Large intestine (tissue), 3 donors: ENCODE results near the gene DGKG. TPM values are rescaled to one million over a fixed set of nuclear protein-coding genes. Genes with fewer than 3 reads are reported as not detected.

Experiments used
- DNase-seq, 2 donors: peaks; one replicate each; pipeline versions ENCODE4 v3.0.0 to v3.0.0-alpha.2; 2013
- H3K27ac ChIP-seq: one replicate; pipeline ENCODE4 v1.5.1; 2013; ENCODE audit warnings: low read length
- H3K27me3 ChIP-seq: 2 replicates; pipeline ENCODE4 v1.6.1; 2013; ENCODE audit warnings: low read length; ENCODE audit not compliant: control insufficient read depth, insufficient read depth
- H3K36me3 ChIP-seq: 2 replicates; pipeline ENCODE4 v1.6.1; 2013; ENCODE audit warnings: low read length; ENCODE audit not compliant: control insufficient read depth, insufficient read depth
- H3K4me1 ChIP-seq: one replicate; pipeline ENCODE4 v1.6.1; 2013; ENCODE audit warnings: low read length; ENCODE audit not compliant: control insufficient read depth, insufficient read depth
- H3K4me3 ChIP-seq: one replicate; pipeline ENCODE4 v1.5.1; 2013; ENCODE audit warnings: low read length
- H3K9me3 ChIP-seq: one replicate; pipeline ENCODE4 v1.6.1; 2013; ENCODE audit warnings: mild to moderate bottlenecking, low read depth, low read length, moderate library complexity; ENCODE audit not compliant: control insufficient read depth
- WGBS: methylation state at CpG from one replicate; pipeline ENCODE4 v1.1.5; 2013; ENCODE audit warnings: low lambda C conversion rate; ENCODE audit not compliant: insufficient coverage; 5-methylcytosine and 5-hydroxymethylcytosine counted together
- polyA plus RNA-seq: library from polyadenylated mRNA; unstranded; fragments of 120-200 nt; gene quantifications from one replicate; pipeline ENCODE4 v1.2.1, GENCODE V29; 2013

DGKG gene
- polyA plus RNA-seq, 1 donor: 4.8 TPM

DNA sequence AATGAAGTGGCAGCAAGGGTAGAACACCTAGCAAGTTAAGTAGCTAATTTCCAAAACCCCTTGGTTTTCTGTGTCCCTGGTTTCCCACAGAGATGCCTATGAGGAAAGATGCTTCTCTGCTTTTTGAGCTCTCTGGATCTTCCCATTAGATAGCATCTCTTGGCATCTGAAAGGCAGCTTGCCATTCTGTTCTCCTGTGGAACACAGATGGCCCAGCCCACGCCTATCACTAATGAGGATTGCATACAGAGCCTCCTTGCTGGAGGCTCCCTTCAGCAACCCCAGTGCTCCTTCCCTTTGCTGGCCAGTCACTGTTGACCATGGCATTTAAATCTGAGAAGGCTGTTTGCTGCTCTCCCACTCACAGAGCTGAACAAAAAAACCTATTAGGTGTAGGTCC lies 218.8 kb downstream of the DGKG start:
- WGBS: no CpG with 5 or more reads among the region's 1 CpG

DNA sequence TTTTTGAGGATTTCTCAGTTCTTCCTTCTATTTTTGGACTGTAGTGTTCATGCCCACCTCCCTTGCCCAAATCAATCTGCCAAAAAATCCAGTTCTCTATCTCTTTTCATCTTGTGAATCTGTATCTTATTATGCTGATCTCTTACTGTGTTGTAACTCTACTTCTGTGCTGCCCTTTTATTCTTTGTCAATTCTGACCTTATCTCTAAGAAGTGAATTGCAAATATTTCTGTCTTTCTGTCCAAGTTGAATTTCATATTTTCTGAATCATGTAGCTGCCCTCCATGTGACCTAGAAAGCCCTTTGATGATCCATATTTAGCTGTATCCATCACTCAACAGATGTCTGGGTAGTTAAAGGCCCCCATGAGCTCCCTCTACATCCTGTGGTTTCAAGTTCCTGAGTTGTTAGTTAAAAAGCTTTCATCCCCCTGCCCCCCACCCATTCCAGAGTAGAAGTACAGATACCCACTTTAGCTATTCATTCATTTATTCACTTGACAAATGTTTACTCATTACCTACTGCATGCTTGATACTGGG lies 219.6 kb downstream of the DGKG start:
- Histone ChIP-seq H3K4me1 (no peaks in the 10 kb centered on the region), H3K36me3 (no peaks in the 10 kb centered on the region), H3K27me3 (peaks cover 3% of the 10 kb centered on the region), H3K9me3 (no peaks in the 10 kb centered on the region), H3K4me3 (no peak overlapping the region), H3K27ac (no peak overlapping the region)
- DNase-seq: no peak

More for the DNA sequence above, 218.8 kb downstream of the DGKG start:
- no peaks in the 10 kb centered on the region for H3K36me3 ChIP-seq
- no peak overlapping the region for H3K4me3 ChIP-seq
- DNase-seq: no peak
- H3K27ac ChIP-seq: no peak overlapping the region
- H3K4me1 ChIP-seq: no peaks in the 10 kb centered on the region
- no peaks in the 10 kb centered on the region for H3K9me3 ChIP-seq
- H3K27me3 ChIP-seq: peaks cover 3% of the 10 kb centered on the region

DNA sequence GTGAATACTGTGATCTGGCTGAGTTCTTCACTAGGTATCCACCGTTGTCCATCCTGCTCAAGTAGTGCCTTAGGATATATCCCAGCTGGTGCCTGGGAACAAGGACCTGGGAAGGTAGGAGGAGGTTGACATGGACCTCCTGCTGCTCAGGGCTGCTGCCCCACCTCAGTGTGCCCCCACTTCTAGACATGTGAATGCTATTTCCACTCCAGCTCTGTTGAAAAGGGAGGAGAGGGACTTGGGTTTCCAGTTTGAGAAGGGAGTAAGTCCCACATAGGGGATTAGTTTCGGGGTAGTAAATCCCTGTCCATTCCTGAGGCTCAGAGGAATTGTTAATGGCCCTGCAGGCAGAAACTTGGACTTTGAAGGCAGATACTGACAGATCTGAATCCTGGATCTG lies 220.2 kb downstream of the DGKG start:
- WGBS: no CpG with 5 or more reads among the region's 2 CpGs
- peaks cover 3% of the 10 kb centered on the region for H3K27me3 ChIP-seq
- H3K4me1 ChIP-seq: no peaks in the 10 kb centered on the region
- no peak for DNase-seq
- no peaks in the 10 kb centered on the region for H3K9me3 ChIP-seq
- no peak overlapping the region for H3K27ac ChIP-seq
- no peaks in the 10 kb centered on the region for H3K36me3 ChIP-seq
- no peak overlapping the region for H3K4me3 ChIP-seq

DNA sequence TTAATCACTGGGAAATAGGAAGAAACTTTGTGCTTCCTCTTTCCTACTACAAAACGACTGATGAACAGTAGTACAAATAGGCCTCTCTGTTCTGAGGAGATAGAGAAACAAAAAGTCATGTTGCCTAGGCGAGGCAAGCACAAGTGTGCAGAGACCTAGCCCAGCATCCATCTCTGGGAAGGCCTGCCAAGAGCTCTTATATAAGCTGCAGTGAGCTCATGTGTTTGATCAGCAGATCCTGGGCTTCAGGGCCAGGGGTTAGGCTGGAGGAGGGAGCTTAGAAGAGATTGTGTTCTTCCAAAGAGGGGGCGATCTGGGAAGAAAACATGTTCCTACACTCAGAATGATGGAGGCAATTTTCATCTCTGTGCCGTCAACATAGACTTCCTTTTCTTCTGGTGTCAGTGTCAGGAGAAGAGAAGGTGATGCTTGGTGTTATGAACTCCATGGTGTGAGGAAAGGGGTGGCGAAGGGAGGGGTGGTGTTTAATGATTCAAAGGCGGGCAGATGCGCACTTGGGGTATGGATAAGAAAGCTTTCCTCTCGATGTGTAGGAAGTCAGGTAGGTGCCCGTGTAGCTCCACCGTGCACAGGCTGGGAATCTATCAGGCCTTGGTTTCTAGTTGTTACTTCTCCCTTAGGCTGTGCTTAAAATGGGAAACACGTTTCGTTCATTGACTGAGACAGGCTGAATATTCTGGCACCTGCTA lies 223.6 kb downstream of the DGKG start:
- no CpG with 5 or more reads among the region's 12 CpGs for WGBS
- Histone ChIP-seq H3K9me3 (no peaks in the 10 kb centered on the region), H3K4me1 (no peaks in the 10 kb centered on the region), H3K36me3 (no peaks in the 10 kb centered on the region), H3K27ac (no peak overlapping the region), H3K4me3 (no peak overlapping the region), H3K27me3 (peaks cover 3% of the 10 kb centered on the region)
- no peak for DNase-seq

DNA sequence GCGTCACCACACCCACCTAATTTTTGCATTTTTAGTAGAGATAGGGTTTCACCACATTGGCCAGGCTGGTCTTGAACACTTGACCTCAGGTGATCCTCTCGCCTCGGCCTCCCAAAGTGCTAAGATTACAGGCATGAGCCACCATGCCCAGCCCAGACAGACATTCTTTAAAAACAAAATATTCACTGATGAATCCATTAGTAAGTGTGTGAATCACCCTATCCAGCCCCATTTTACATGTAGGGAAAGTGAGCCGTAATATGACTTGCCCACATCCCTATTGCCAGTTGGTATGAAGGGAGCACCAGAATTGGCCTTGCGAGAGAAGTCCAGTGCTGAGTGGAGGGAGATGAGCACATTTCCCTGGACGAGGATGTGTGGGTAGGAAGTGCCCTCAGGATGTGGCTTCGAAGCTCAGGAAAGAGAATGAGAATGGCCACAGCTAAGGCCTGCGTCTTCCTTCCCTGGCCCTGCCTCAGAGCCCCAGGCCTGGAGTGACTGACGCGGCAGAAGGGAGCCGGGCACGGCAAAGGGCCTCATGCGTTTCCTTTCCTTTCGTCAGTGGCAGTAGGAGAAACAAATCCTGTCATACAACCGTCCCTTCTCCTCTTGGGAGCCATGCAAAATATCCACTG lies 224.9 kb downstream of the DGKG start:
- H3K9me3 ChIP-seq: no peaks in the 10 kb centered on the region
- no peaks in the 10 kb centered on the region for H3K36me3 ChIP-seq
- DNase-seq: no peak
- no peaks in the 10 kb centered on the region for H3K4me1 ChIP-seq
- H3K4me3 ChIP-seq: no peak overlapping the region
- WGBS: no CpG with 5 or more reads among the region's 15 CpGs
- H3K27me3 ChIP-seq: no peaks in the 10 kb centered on the region
- no peak overlapping the region for H3K27ac ChIP-seq

DNA sequence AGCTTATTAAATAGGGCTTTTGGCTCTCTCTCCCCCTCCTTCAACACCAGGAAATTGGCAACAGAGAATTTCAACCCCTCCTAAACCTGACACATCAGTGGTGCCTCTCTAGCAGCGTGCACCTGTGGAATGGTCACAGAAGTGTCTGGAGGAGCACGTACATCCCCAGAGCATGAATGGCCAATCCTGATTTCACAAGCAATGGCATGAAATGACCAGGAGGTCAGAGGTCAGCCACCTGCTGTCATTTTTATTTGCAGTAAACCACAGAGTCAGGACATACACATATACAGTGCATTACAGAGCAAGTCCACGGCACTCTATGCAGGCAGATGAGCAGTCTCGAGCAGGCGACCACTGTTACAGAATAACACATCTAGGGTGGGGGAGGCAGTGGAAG lies 228.1 kb downstream of the DGKG start:
- Histone ChIP-seq H3K4me3 (no peak overlapping the region), H3K9me3 (no peaks in the 10 kb centered on the region), H3K27ac (no peak overlapping the region), H3K4me1 (no peaks in the 10 kb centered on the region), H3K27me3 (no peaks in the 10 kb centered on the region), H3K36me3 (no peaks in the 10 kb centered on the region)
- DNase-seq: no peak
- no CpG with 5 or more reads among the region's 5 CpGs for WGBS

DNA sequence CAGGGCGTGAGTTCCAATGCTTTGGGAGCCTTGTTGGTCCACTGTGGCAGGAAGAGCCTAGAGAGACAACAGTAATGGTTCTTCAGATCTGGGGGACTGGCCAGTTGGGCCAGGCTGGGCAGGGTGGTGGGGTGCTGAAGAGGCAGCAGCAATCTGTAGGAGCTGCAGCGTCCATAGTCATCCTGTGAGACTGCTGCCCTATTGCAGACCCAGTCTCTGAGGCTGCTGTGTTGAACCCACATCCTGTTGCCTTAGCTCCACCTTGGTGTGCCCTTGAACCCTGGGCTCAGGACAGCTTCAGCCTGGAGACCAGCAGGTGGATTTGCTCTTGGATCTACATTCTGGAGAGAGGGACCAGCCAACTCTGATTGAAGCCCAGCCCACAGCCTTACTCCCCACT lies 229.5 kb downstream of the DGKG start:
- Histone ChIP-seq H3K27ac (no peak overlapping the region), H3K9me3 (no peaks in the 10 kb centered on the region), H3K36me3 (no peaks in the 10 kb centered on the region), H3K4me3 (no peak overlapping the region), H3K4me1 (no peaks in the 10 kb centered on the region), H3K27me3 (no peaks in the 10 kb centered on the region)
- DNase-seq: no peak
- WGBS: no CpG with 5 or more reads among the region's 2 CpGs

GRCh38 chr3:186129206-186129605 lies 232.8 kb downstream of the DGKG start:
- no CpG with 5 or more reads among the region's 4 CpGs for WGBS
- Histone ChIP-seq H3K4me1 (no peaks in the 10 kb centered on the region), H3K4me3 (no peak overlapping the region), H3K36me3 (no peaks in the 10 kb centered on the region), H3K27ac (no peak overlapping the region), H3K27me3 (no peaks in the 10 kb centered on the region), H3K9me3 (no peaks in the 10 kb centered on the region)
- DNase-seq: no peak

GRCh38 chr3:186128158-186128557 lies 233.9 kb downstream of the DGKG start:
- Histone ChIP-seq H3K4me1 (no peaks in the 10 kb centered on the region), H3K27me3 (no peaks in the 10 kb centered on the region), H3K4me3 (no peak overlapping the region), H3K9me3 (no peaks in the 10 kb centered on the region), H3K36me3 (no peaks in the 10 kb centered on the region), H3K27ac (no peak overlapping the region)
- no peak for DNase-seq
- no CpG with 5 or more reads among the region's 8 CpGs for WGBS

DNA sequence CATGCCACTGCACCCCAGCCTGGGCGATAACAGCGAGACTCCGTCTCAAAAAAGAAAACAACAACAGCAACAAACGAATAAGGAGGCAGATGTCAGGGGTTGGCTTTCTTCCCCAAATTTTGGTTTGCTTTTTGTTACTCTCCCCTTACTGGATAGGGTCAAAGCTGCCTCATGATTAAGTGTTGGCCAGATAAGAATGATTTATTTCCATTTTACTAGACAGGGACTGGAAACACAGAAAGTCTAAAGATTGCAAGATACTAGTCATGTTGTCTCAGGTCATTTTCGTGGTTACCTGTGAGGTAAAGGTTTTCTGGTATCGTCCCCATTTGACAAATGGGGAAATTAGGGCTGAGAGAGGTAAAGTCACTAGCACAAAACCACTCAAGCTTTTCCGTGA lies 234.6 kb downstream of the DGKG start:
- Histone ChIP-seq H3K36me3 (no peaks in the 10 kb centered on the region), H3K27ac (no peak overlapping the region), H3K4me3 (no peak overlapping the region), H3K4me1 (no peaks in the 10 kb centered on the region), H3K27me3 (no peaks in the 10 kb centered on the region), H3K9me3 (no peaks in the 10 kb centered on the region)
- no peak for DNase-seq
- 100% methylated on average over 1 of the region's 7 CpGs for WGBS

- Histone ChIP-seq H3K36me3 (no peaks in the 10 kb centered on the region), H3K27me3 (no peaks in the 10 kb centered on the region), H3K4me1 (no peaks in the 10 kb centered on the region), H3K27ac (no peak overlapping the region), H3K4me3 (no peak overlapping the region), H3K9me3 (no peaks in the 10 kb centered on the region)
- no CpG with 5 or more reads among the region's 2 CpGs for WGBS
- no peak for DNase-seq
These were observed 236.9 kb downstream of the DGKG start for GRCh38 chr3:186125118-186125517.
